Endothelial cell of umbilical vein (primary cell): ENCODE data around the gene TDRD7. TPM values are rescaled to one million over a fixed set of nuclear protein-coding genes. Genes with fewer than 3 reads are reported as not detected.

Source experiments
- BruUV-seq: library from RNA; stranded (reverse); fragments of 400-500 nt; replicated peaks from 2 replicates; lab custom pipeline; 2021; lab: Mats Ljungman, UMichigan
- CTCF ChIA-PET: fragments of 300-600, 350-600 bp; sonication (Branson Sonifier 250); formaldehyde crosslinking; loops from one replicate; lab custom pipeline; 2021; ENCODE audit warnings: antibody characterized with exemption, inconsistent platforms; lab: Charles Lee
- POLR2A ChIA-PET: fragments of 300-600, 350-600 bp; sonication (Branson Sonifier 250); formaldehyde crosslinking; loops from one replicate; lab custom pipeline; 2021; ENCODE audit warnings: antibody characterized with exemption, inconsistent platforms; lab: Charles Lee
- DNase-seq: peaks from one replicate; pipeline ENCODE4 v3.0.0-alpha.2; 2011; ENCODE audit warnings: low read depth, low spot score
- FAIRE-seq: peaks from 2 replicates; lab custom pipeline; 2011; peaks lifted over from hg19 to GRCh38; lab: Jason Lieb, UNC
- H2AFZ ChIP-seq: 2 replicates; pipeline ENCODE4 v1.6.0; 2012; ENCODE audit warnings: low read depth, low read length, control low read depth, inconsistent platforms
- H3K27ac ChIP-seq: 2 replicates; pipeline ENCODE4 v1.5.1; 2011; ENCODE audit warnings: low read depth, mild to moderate bottlenecking, control low read depth, low read length, moderate library complexity; ENCODE audit not compliant: insufficient read depth
- H3K27me3 ChIP-seq, 2 experiments: 2 replicates each; pipeline versions ENCODE4 v1.6.0 to v1.6.1; 2011; ENCODE audit warnings: low read length in 2 of 2, mixed read lengths in 1 of 2; ENCODE audit not compliant: control insufficient read depth in 2 of 2, insufficient read depth in 2 of 2
- H3K36me3 ChIP-seq, 2 experiments: 2 replicates in 1 of 2; 3 replicates in 1 of 2; pipeline ENCODE4 v1.5.1; 2011; ENCODE audit warnings: low read length in 2 of 2, mild to moderate bottlenecking in 1 of 2, moderate library complexity in 1 of 2; ENCODE audit not compliant: control insufficient read depth in 2 of 2, insufficient read depth in 2 of 2; ENCODE audit errors: extremely low read depth in 1 of 2
- H3K4me1 ChIP-seq: 3 replicates; pipeline ENCODE4 v1.5.1; 2011; ENCODE audit warnings: mild to moderate bottlenecking, low read length; ENCODE audit not compliant: control insufficient read depth, insufficient read depth; ENCODE audit errors: extremely low read depth
- H3K4me2 ChIP-seq: 2 replicates; pipeline ENCODE4 v1.6.1; 2011; ENCODE audit warnings: low read length, control low read depth, mixed read lengths; ENCODE audit not compliant: insufficient read depth
- H3K4me3 ChIP-seq, 3 experiments: fragments of 200-600 bp in 1 of 3; sonication (generic), shearing (Covaris generic) in 1 of 3; replicated peaks in 1 of 3; 2 replicates each; pipeline ENCODE4 v1.5.1; 2011 to 2016; ENCODE audit warnings: control low read depth in 3 of 3, low read length in 3 of 3, mild to moderate bottlenecking in 2 of 3, inconsistent platforms in 1 of 3, low read depth in 1 of 3, moderate library complexity in 1 of 3; ENCODE audit not compliant: insufficient read depth in 1 of 3
- H3K79me2 ChIP-seq: 2 replicates; pipeline ENCODE4 v1.6.0; 2012; ENCODE audit warnings: low read length, inconsistent platforms; ENCODE audit not compliant: control insufficient read depth, insufficient read depth
- H3K9ac ChIP-seq: replicated peaks from 2 replicates; pipeline ENCODE3; 2011; ENCODE audit warnings: low read length, control low read depth; ENCODE audit not compliant: insufficient read depth; ENCODE audit errors: extremely low read depth
- H3K9me1 ChIP-seq: replicated peaks from 3 replicates; pipeline ENCODE4 v1.6.0; 2011; ENCODE audit warnings: mild to moderate bottlenecking, low read length; ENCODE audit not compliant: control insufficient read depth, insufficient read depth; ENCODE audit errors: extremely low read depth
- H3K9me3 ChIP-seq: replicated peaks from 2 replicates; pipeline ENCODE4 v1.5.1; 2012; ENCODE audit warnings: low read length, inconsistent platforms; ENCODE audit not compliant: control insufficient read depth, insufficient read depth
- H4K20me1 ChIP-seq: replicated peaks from 2 replicates; pipeline ENCODE3; 2011; ENCODE audit warnings: mild to moderate bottlenecking, low read length; ENCODE audit not compliant: control insufficient read depth, insufficient read depth; ENCODE audit errors: extremely low read depth
- EZH2 ChIP-seq: IDR thresholded peaks from 2 replicates; pipeline ENCODE4 v1.6.1; 2012; ENCODE audit warnings: borderline replicate concordance, low read depth, mild to moderate bottlenecking, moderate library complexity, low read length, inconsistent platforms; ENCODE audit not compliant: severe bottlenecking
- FOS ChIP-seq: IDR thresholded peaks from 2 replicates; pipeline ENCODE4 v1.6.1; 2011; ENCODE audit warnings: mild to moderate bottlenecking, low read length, moderate library complexity, borderline replicate concordance; ENCODE audit not compliant: insufficient read depth
- GATA2 ChIP-seq: IDR thresholded peaks from 2 replicates; pipeline ENCODE4 v1.7.0; 2011; ENCODE audit warnings: low read depth, mild to moderate bottlenecking, moderate library complexity, mixed read lengths, low read length; ENCODE audit not compliant: insufficient read length, insufficient read depth
- JUN ChIP-seq: IDR thresholded peaks from 2 replicates; pipeline ENCODE4 v1.6.1; 2011; ENCODE audit warnings: borderline replicate concordance, low read depth; ENCODE audit not compliant: insufficient read length, insufficient read depth
- MYC ChIP-seq: IDR thresholded peaks from one replicate; pipeline ENCODE4 v1.6.1; 2011; ENCODE audit warnings: mild to moderate bottlenecking, low read depth, low read length
- POLR2A ChIP-seq: IDR thresholded peaks from 2 replicates; pipeline ENCODE4 v1.6.1; 2012; ENCODE audit warnings: low read depth, mild to moderate bottlenecking, control low read depth, low read length
- POLR2AphosphoS5 ChIP-seq: IDR thresholded peaks from 2 replicates; pipeline ENCODE4 v1.6.1; 2012; ENCODE audit warnings: low read depth, mild to moderate bottlenecking, control low read depth, low read length, moderate library complexity; ENCODE audit not compliant: insufficient read depth
- dilution Hi-C: fragments of 300-500 bp; cut with MboI; formaldehyde crosslinking; loops from one replicate; pipeline ENCODE4 v1.15.0; 2019; ENCODE audit warnings: low sequenced_read_pairs; ENCODE audit not compliant: extremely low pct_ligation_motif_present
- intact Hi-C: fragments of 100-400 bp; cut with micrococcal nuclease; formaldehyde crosslinking; loops from one replicate; pipeline ENCODE4 v1.10.0; 2022
- polyA plus RNA-seq, 4 experiments: library from polyadenylated mRNA; depleted of rRNA in 3 of 4; stranded (reverse) in 3 of 4; unstranded in 1 of 4; fragments of >200 nt; gene quantifications; 2 replicates each; pipeline versions ENCODE4 v1.2.1 to v1.2.3, GENCODE V29; 2011 to 2012; ENCODE audit warnings: missing spikeins in 1 of 4
- total RNA-seq: library from RNA; stranded (reverse); gene quantifications from 2 replicates; pipeline ENCODE4 v1.2.3, GENCODE V29; 2021
- TF ChIP-seq, protein P1 (sequence below): IDR thresholded peaks from 2 replicates; pipeline ENCODE4 v1.6.1; 2011; ENCODE audit not compliant: insufficient read depth, insufficient read length
- TF ChIP-seq, protein P2 (sequence below), 2 donors: IDR thresholded peaks; 1 replicate in 1 of 2; 2 replicates in 1 of 2; pipeline ENCODE4 v1.5.1; 2011; ENCODE audit warnings: low read length in 2 of 2, mild to moderate bottlenecking in 2 of 2, moderate library complexity in 2 of 2, control low read depth in 1 of 2, inconsistent platforms in 1 of 2, low read depth in 1 of 2; ENCODE audit not compliant: insufficient read depth in 1 of 2; ENCODE audit errors: extremely low read depth in 1 of 2

The TDRD7 gene
- total and polyA plus RNA-seq, 2 donors (not counting 3 experiments of a cell fraction or from before 2014, with no cell fraction given): 4.9 to 11.5 TPM

DNA sequence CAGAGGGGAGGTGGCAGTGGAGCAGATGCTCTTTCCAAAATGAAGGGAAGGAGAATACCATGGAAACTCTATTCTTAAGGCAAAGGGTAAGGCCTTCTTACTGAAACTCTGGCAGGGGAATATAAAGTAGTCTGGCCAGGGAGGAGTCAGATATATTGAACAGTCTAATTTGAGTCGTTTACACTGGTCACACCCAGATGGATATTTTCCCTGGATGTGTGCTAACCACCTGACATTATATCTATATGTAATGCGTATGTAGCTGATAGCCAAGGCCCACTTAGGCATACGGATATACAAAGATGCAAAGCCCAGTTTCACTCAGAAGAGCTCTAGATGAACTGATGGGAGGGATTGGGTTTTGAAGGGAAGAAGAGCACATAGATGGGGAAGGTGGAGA is 7.0 kb downstream of the TDRD7 start:
- Histone ChIP-seq H3K9me3 (no peaks in the 10 kb centered on the region), H2AFZ (no peak overlapping the region), H3K4me1 (peaks cover 17% of the 10 kb centered on the region), H3K4me2 (no peak overlapping the region), H3K4me3 (no peak overlapping the region), H3K9me1 (no peaks in the 10 kb centered on the region), H3K9ac (no peak overlapping the region), H3K36me3 (no peaks in the 10 kb centered on the region), H3K27ac (no peak overlapping the region), H3K79me2 (no peaks in the 10 kb centered on the region), H4K20me1 (no peaks in the 10 kb centered on the region), H3K27me3 (no peaks in the 10 kb centered on the region)
- intact Hi-C loops (loop anchor here (10.0 kb wide), 1 partner anchor 1004 kb away; the partner anchor contains the start of gene ZNF367), dilution Hi-C loops (no loop called here)
- no TSS peak for BruUV-seq
- TF ChIP-seq EZH2 (no peak), JUN (no peak), GATA2 (no peak), FOS (no peak), MYC (no peak), POLR2AphosphoS5 (no peak), POLR2A (no peak)
- TF ChIP-seq, protein P1, sequence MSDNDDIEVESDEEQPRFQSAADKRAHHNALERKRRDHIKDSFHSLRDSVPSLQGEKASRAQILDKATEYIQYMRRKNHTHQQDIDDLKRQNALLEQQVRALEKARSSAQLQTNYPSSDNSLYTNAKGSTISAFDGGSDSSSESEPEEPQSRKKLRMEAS: no peak
- TF ChIP-seq, protein P2, sequence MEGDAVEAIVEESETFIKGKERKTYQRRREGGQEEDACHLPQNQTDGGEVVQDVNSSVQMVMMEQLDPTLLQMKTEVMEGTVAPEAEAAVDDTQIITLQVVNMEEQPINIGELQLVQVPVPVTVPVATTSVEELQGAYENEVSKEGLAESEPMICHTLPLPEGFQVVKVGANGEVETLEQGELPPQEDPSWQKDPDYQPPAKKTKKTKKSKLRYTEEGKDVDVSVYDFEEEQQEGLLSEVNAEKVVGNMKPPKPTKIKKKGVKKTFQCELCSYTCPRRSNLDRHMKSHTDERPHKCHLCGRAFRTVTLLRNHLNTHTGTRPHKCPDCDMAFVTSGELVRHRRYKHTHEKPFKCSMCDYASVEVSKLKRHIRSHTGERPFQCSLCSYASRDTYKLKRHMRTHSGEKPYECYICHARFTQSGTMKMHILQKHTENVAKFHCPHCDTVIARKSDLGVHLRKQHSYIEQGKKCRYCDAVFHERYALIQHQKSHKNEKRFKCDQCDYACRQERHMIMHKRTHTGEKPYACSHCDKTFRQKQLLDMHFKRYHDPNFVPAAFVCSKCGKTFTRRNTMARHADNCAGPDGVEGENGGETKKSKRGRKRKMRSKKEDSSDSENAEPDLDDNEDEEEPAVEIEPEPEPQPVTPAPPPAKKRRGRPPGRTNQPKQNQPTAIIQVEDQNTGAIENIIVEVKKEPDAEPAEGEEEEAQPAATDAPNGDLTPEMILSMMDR (IDR thresholded peaks at IDR 0.05; ENCODE audit: extremely low read depth in 1 of 2, insufficient read depth in 1 of 2, low read depth in 1 of 2, low read length in 2 of 2): no peak
- ChIA-PET CTCF (interaction anchor here (0.8 to 4.1 kb wide), 6 partner anchors 9 to 197 kb away, joined by 3 to 14 read pairs (median 4); no protein-coding TSS in a partner anchor), POLR2A (no interaction called here)
- FAIRE-seq: no peak
- DNase-seq: no peak
